ENCODE results near the gene INSR. TPM values are rescaled to one million over a fixed set of nuclear protein-coding genes. Genes with fewer than 3 reads are reported as not detected.

INSR gene
- total and polyA plus RNA-seq, 2 donors (not counting 3 experiments of a cell fraction or from before 2014, with no cell fraction given), result 4.9 to 19.5 TPM

GRCh38 chr19:7267792-7268704 lies 26.2 kb downstream of the INSR start:
- Histone ChIP-seq H3K9ac (replicated peaks; ENCODE audit: extremely low read depth, insufficient read depth, low read length) (no peak overlapping the region), H3K9me1 (replicated peaks; ENCODE audit: control insufficient read depth, extremely low read depth, insufficient read depth, low read length) (no peaks in the 10 kb centered on the region), H3K4me3 (replicated peaks in 1 of 3; ENCODE audit: insufficient read depth in 1 of 3, low read depth in 1 of 3, low read length in 3 of 3) (no peak overlapping the region), H3K27me3 (ENCODE audit: control insufficient read depth in 2 of 2, insufficient read depth in 2 of 2, low read length in 2 of 2) (no peaks in the 10 kb centered on the region), H3K4me1 (ENCODE audit: control insufficient read depth, extremely low read depth, insufficient read depth, low read length) (no peaks in the 10 kb centered on the region), H3K79me2 (ENCODE audit: control insufficient read depth, insufficient read depth, low read length) (no peaks in the 10 kb centered on the region), H3K4me2 (ENCODE audit: insufficient read depth, low read length) (no peak overlapping the region), H4K20me1 (replicated peaks; ENCODE audit: control insufficient read depth, extremely low read depth, insufficient read depth, low read length) (no peaks in the 10 kb centered on the region), H3K36me3 (ENCODE audit: control insufficient read depth in 2 of 2, extremely low read depth in 1 of 2, insufficient read depth in 2 of 2, low read length in 2 of 2) (no peaks in the 10 kb centered on the region), H2AFZ (ENCODE audit: low read depth, low read length) (no peak overlapping the region), H3K27ac (ENCODE audit: insufficient read depth, low read depth, low read length) (no peak overlapping the region), H3K9me3 (replicated peaks; ENCODE audit: control insufficient read depth, insufficient read depth, low read length) (no peaks in the 10 kb centered on the region)
- DNase-seq (ENCODE audit: low read depth, low spot score), result no peak
- dilution Hi-C loops (cut with MboI; ENCODE audit: extremely low pct_ligation_motif_present, low sequenced_read_pairs) (no loop called here), intact Hi-C loops (cut with micrococcal nuclease) (no loop called here)
- POLR2A ChIA-PET, result no interaction called here
- CTCF ChIA-PET, result no interaction called here
- TF ChIP-seq FOS (IDR thresholded peaks at IDR 0.05; ENCODE audit: borderline replicate concordance, insufficient read depth, low read length) (no peak), EZH2 (IDR thresholded peaks at IDR 0.05; ENCODE audit: borderline replicate concordance, low read depth, low read length, severe bottlenecking) (no peak), POLR2AphosphoS5 (IDR thresholded peaks at IDR 0.05; ENCODE audit: insufficient read depth, low read depth, low read length) (no peak), JUN (IDR thresholded peaks at IDR 0.05; ENCODE audit: borderline replicate concordance, insufficient read depth, insufficient read length, low read depth) (no peak), MYC (IDR thresholded peaks at IDR 0.05; ENCODE audit: low read depth, low read length) (no peak), GATA2 (IDR thresholded peaks at IDR 0.05; ENCODE audit: insufficient read depth, insufficient read length, low read depth, low read length) (no peak), POLR2A (IDR thresholded peaks at IDR 0.05; ENCODE audit: low read depth, low read length) (no peak), MAX (IDR thresholded peaks at IDR 0.05; ENCODE audit: insufficient read depth, insufficient read length) (no peak), CTCF (IDR thresholded peaks at IDR 0.05; ENCODE audit: extremely low read depth in 1 of 2, insufficient read depth in 1 of 2, low read depth in 1 of 2, low read length in 2 of 2) (no peak)
- no TSS peak for BruUV-seq (replicated peaks)
- no peak for FAIRE-seq

Data from endothelial cell of umbilical vein (primary cell).